Muscle of leg (tissue), 16 donors: Measurements from ENCODE around the gene CD84. TPM values are rescaled to one million over a fixed set of nuclear protein-coding genes. Genes with fewer than 3 reads are reported as not detected.
A peak's percentile ranks its signal among the peaks of the same experiment; 100 is the strongest.
"Not testable (repeated sequence)": the region's sequence is repeated elsewhere in the genome, so short reads cannot be mapped to it uniquely, and the experiment has no call there.

Experiments used
- DNase-seq: peaks from one replicate; pipeline ENCODE4 v3.0.0; 2013
- H3K27ac ChIP-seq: one replicate; pipeline ENCODE4 v1.5.1; 2013; ENCODE audit warnings: mild to moderate bottlenecking, low read length, control low read depth
- H3K27me3 ChIP-seq: one replicate; pipeline ENCODE4 v1.6.1; 2013; ENCODE audit warnings: low read length; ENCODE audit not compliant: control insufficient read depth, insufficient read depth
- H3K36me3 ChIP-seq: one replicate; pipeline ENCODE4 v1.6.1; 2013; ENCODE audit warnings: low read length; ENCODE audit not compliant: control insufficient read depth, insufficient read depth
- H3K4me1 ChIP-seq: one replicate; pipeline ENCODE4 v1.6.1; 2013; ENCODE audit warnings: low read length; ENCODE audit not compliant: control insufficient read depth, insufficient read depth
- H3K4me3 ChIP-seq: one replicate; pipeline ENCODE4 v1.5.1; 2013; ENCODE audit warnings: low read length, control low read depth
- H3K9me3 ChIP-seq: replicated peaks from 2 replicates; pipeline ENCODE4 v1.6.1; 2013; ENCODE audit warnings: low read depth, low read length; ENCODE audit not compliant: control insufficient read depth
- WGBS: methylation state at CpG from one replicate; pipeline ENCODE4 v1.1.5; 2013; ENCODE audit warnings: missing lambda C conversion rate; ENCODE audit not compliant: insufficient coverage; 5-methylcytosine and 5-hydroxymethylcytosine counted together
- long read RNA-seq, 11 donors: transcript quantifications; one replicate each; lab custom pipeline, GENCODE V29; 2026
- polyA plus RNA-seq, 8 donors: library from polyadenylated mRNA; unstranded; fragments of 120-200 nt; gene quantifications; one replicate each; pipeline versions ENCODE4 v1.2.1 to v1.2.3, GENCODE V29; 2013; ENCODE audit warnings: inconsistent platforms in 1 of 8, low replicate concordance in 1 of 8; ENCODE audit not compliant: insufficient read length in 8 of 8, insufficient read depth in 1 of 8
- total RNA-seq: library from RNA; stranded (reverse); fragments of 120-200 nt; gene quantifications from one replicate; pipeline ENCODE4 v1.2.4, GENCODE V29; 2013

The CD84 gene, protein sequence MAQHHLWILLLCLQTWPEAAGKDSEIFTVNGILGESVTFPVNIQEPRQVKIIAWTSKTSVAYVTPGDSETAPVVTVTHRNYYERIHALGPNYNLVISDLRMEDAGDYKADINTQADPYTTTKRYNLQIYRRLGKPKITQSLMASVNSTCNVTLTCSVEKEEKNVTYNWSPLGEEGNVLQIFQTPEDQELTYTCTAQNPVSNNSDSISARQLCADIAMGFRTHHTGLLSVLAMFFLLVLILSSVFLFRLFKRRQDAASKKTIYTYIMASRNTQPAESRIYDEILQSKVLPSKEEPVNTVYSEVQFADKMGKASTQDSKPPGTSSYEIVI
- 2.0 TPM for total RNA-seq
- polyA plus RNA-seq = 1 to 10 TPM in 6 of 8 donors, under 1 TPM in 2; 0.94 to 2.1 (median 1.3) TPM
- long read RNA-seq, donor 1 = 0 reads
- long read RNA-seq, donor 2 = 0 reads
- long read RNA-seq, donor 3, partial matches to known transcripts = 0 of 1 reads
- long read RNA-seq, donor 3, other reads (novel, unspliced or antisense) = 0 of 1 reads
- long read RNA-seq, donor 4, full-length matches to known transcripts = 1 of 1 reads
- long read RNA-seq, donor 4, partial matches to known transcripts = 0 of 1 reads
- long read RNA-seq, donor 4, other reads (novel, unspliced or antisense) = 0 of 1 reads
- long read RNA-seq, donor 5 = 0 reads
- long read RNA-seq, donor 6, full-length matches to known transcripts = 2 of 2 reads
- long read RNA-seq, donor 6, partial matches to known transcripts = 0 of 2 reads
- long read RNA-seq, donor 6, other reads (novel, unspliced or antisense) = 0 of 2 reads
- long read RNA-seq, donor 7 = 0 reads
- long read RNA-seq, donor 8 = 0 reads
- long read RNA-seq, donor 9 = 0 reads
- long read RNA-seq, donor 10 = 0 reads
- long read RNA-seq, donor 11 = 0 reads

DNA sequence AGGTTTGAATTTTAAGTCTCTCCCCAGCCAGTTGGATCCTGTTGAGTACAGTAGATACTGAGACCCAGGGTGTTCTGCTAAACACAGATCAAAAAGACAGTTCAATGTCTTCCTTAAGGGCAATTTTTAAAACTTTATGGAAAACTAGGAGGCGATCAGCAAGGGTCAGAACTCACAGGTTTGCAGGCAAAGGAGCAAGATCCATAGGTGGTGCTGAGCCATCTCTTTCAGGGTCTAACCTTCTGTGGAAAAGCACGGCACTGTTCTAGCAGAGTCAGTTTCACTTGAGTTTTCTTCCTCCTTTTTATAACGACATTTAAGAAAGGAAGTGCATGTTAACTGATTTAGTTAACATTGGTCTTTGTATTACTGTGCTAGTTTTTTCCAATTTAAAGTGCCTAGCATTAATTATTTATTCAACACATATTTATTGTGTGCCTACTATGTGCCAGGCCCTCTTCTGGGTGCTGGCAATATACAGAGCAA is at the start of gene CD84:
TSS of gene CD84 (minus strand) at position 281 of the 486 bp plus-strand sequence. CDS start at position 222, 59 bp downstream.
- Histone ChIP-seq H3K4me1 (no peaks in the 10 kb centered on the region), H3K27ac (no peak within 1 kb of the TSS), H3K27me3 (no peaks in the 10 kb centered on the region), H3K4me3 (peak within 1 kb of the TSS; percentile 2), H3K36me3 (no peaks in the 10 kb centered on the region), H3K9me3 (no peaks in the 10 kb centered on the region)
- WGBS = 100% methylated on average over 1 of the region's 3 CpGs
- peak; percentile 23 for DNase-seq

DNA sequence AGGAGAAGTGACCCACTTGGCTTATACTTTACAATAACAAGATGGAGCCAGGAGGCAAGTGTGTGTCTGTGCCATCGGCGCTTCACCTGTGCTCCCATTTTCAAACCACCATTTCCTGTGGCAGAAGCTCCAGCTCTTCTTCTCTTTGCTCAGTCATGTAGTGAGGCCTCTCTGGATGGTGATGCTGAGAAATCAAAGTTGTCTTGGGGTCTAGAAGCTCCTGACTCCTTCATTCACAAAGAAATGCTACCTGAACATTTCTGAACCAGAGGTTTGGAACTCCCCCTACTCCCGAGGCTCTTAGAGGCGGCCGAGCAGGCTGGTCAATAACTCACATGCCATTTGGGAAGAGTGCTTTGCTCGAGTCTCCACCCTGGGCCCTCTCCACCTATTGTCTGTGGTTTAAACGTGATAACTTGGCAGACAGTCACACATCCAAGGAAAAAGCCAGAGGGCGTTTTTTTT is 49.5 kb upstream of the CD84 start:
- H3K4me1 ChIP-seq = peaks cover 8% of the 10 kb centered on the region
- whole genome bisulfite sequencing = 59% methylated on average over 4 of the region's 8 CpGs
- H3K27ac ChIP-seq = no peak overlapping the region
- no peaks in the 10 kb centered on the region for H3K9me3 ChIP-seq
- H3K36me3 ChIP-seq = no peaks in the 10 kb centered on the region
- no peak for DNase-seq
- no peaks in the 10 kb centered on the region for H3K27me3 ChIP-seq
- no peak overlapping the region for H3K4me3 ChIP-seq

DNA sequence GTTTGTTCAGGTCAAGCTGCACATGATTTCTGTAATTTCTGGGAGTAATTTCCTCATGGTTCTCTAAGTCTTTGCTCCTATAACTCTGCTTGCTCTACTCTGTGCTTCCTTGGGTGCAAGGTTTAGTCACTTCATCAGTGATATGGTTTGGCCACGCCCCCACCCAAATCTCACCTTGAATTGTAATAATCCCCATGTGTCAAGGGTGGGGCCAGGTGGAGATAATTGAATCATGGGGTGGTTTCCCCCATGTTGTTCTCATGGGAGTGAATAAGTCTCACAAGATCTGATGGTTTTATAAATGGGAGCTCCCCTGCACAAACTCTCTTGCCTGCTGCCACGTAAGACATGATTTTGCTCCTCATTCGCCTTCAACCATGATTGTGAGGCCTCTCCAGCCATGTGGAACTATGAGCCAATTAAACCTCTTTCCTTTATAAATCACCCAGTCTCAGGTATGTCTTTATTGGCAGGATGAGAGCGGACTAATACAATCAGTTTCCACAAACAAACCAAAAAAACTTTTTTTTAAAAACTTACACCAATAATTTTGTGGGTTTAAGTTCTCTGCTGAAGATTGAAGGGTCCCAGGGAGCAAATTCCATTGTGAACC is 48.5 kb upstream of the CD84 start:
- WGBS = no CpG with 5 or more reads among the region's 4 CpGs
- not testable (repeated sequence) for DNase-seq

DNA sequence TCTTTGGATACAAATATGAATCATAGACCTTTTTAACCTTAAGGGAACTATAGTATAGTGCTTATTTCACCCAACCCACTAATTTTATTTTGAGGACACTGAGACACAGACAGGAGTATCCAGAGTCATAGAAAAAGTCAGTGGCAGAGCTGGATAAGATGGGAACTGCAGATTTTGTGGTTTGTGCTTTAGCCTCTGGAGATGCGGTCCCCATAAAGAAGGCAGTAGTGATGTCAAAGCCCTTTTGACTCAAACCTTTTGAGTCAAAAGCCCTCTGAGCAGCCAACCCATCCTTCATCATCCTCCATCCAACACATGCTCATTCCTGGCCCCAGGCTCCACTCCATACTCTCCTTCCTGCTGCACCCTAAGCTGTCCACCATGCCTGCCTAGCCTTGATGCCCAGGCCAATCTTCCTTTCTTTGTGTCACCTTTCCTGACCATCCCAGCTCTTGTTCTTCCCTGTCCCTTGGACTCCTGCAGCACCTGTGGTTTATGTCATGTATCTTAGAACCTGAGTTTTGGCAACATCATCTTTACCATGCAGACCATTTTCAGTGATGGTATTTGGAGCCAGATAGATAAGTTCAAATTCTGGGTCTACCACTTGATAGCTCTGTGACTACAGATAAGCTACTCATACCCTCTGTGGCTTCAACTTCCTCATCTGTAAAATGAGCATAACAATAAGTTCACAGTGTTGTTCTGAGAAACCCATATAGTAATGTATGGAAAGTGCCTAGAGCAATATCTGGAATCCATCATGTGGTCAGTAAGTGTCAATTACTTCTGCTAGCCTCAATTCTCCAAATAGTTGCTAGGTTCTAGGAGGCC is 47.4 kb upstream of the CD84 start:
- H3K36me3 ChIP-seq = no peaks in the 10 kb centered on the region
- no peak overlapping the region for H3K27ac ChIP-seq
- H3K4me1 ChIP-seq = peaks cover 8% of the 10 kb centered on the region
- 50% methylated on average over 1 of the region's 1 CpG for WGBS
- H3K4me3 ChIP-seq = no peak overlapping the region
- H3K27me3 ChIP-seq = no peaks in the 10 kb centered on the region
- no peaks in the 10 kb centered on the region for H3K9me3 ChIP-seq
- DNase-seq = no peak

More for the DNA sequence above, 48.5 kb upstream of the CD84 start:
- H3K36me3 ChIP-seq, H3K27me3 ChIP-seq, H3K4me1 ChIP-seq, H3K4me3 ChIP-seq, H3K27ac ChIP-seq, H3K9me3 ChIP-seq: not testable (repeated sequence)

DNA sequence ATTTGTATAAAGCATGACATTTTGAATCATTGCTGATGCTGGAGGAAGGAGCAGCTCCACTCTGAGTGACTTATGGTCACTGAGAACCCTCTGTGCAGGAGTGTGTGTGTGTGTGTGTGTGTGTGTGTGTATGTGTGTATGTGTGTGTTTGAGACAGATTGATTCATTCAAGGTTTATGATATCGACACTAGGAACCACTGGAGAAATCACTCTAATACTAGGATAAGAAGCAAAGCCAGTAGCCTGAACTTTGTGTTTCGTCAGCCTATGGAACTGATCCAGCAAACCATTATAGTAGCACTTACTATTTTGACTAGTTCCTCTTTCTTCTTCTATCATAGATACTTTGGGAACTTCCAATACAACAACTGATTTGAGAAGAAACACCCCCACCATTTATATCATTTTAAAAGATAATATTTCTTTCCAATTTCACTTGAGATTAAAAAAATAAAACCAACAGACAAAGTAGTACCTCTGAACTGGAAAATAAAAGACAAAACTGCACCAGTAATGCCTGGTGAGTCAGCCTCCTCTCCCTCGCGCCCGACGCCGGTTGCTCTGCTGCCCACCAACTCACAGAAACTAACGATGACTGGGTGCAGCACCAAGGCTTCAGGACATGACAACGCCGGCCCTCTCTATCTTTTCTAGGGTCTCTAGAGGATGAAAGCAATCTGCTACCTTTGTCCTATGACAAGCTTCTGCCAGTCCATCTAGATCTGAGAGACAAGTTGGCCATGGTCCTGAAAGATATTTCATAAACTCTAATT is 46.6 kb upstream of the CD84 start:
- peaks cover 8% of the 10 kb centered on the region for H3K4me1 ChIP-seq
- no peak overlapping the region for H3K27ac ChIP-seq
- H3K9me3 ChIP-seq = no peaks in the 10 kb centered on the region
- H3K27me3 ChIP-seq = no peaks in the 10 kb centered on the region
- no CpG with 5 or more reads among the region's 10 CpGs for WGBS
- H3K4me3 ChIP-seq = no peak overlapping the region
- peak; percentile 43 for DNase-seq
- H3K36me3 ChIP-seq = no peaks in the 10 kb centered on the region

DNA sequence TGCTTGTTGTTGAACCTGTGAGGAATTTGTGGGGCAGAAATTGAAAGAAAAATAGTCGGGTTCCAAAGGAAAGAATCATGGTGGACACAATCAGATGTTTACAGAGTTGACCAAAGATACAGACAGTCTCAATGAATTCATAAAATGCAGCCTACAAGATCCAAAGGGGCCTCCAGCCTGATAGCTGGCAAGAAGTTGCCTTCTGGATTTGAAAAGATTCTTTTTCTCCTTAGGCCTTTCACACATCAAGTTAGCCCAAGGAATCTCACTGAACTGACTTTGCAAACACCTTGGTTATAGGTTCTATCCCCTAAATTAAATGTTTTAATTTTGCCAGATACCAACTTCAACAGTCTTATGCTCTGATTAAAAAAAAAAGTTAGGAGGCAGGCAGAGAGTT is 46.0 kb upstream of the CD84 start:
- Histone ChIP-seq H3K9me3 (no peaks in the 10 kb centered on the region), H3K4me3 (no peak overlapping the region), H3K27me3 (no peaks in the 10 kb centered on the region), H3K4me1 (peaks cover 8% of the 10 kb centered on the region), H3K27ac (no peak overlapping the region), H3K36me3 (no peaks in the 10 kb centered on the region)
- no peak for DNase-seq
- WGBS = 67% methylated on average over 1 of the region's 1 CpG

DNA sequence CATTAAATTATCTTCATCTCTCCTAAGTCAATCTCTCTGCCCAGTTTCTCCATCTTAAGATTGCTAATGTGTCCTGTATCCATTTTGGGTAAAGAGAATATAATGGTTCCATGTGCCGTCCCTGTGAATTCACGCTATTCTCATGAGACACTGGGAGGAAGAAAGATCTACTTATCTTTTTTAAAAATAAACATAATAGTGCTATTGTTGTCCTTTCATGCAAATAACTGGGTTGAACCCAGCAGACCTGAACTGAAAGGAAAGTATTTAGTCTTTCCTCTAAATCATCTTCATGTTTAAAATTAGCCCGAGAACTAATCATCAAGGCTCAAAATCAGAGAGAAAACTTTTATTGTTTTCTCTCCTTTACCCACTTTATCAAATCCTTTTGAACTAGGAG is 45.2 kb upstream of the CD84 start:
- WGBS = no CpG with 5 or more reads among the region's 3 CpGs
- Histone ChIP-seq H3K36me3 (no peaks in the 10 kb centered on the region), H3K27ac (no peak overlapping the region), H3K4me1 (peaks cover 3% of the 10 kb centered on the region), H3K27me3 (no peaks in the 10 kb centered on the region), H3K9me3 (no peaks in the 10 kb centered on the region), H3K4me3 (no peak overlapping the region)
- no peak for DNase-seq

DNA sequence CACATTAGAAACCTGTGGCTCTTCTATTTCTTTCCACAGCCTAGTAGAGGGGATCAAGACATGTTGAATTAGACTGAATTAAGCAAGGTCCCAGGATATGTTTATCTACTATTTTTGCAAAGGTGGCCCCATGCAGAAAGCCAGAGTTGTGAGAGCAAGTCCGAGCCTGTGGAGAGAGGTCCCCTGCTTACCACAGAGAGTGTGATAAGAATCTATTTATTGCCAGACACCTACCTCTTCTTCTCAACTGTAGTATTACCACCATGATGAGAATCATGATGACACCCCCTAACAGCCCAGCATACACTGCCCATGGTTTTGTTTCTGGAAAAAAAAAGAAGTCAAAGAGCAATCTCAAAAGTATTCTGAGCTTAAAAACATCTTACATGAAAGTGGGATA is 44.6 kb upstream of the CD84 start:
- DNase-seq = no peak
- WGBS = no CpG with 5 or more reads among the region's 1 CpG
- H3K4me1 ChIP-seq = no peaks in the 10 kb centered on the region
- H3K4me3 ChIP-seq = no peak overlapping the region
- no peaks in the 10 kb centered on the region for H3K27me3 ChIP-seq
- no peaks in the 10 kb centered on the region for H3K9me3 ChIP-seq
- no peak overlapping the region for H3K27ac ChIP-seq
- no peaks in the 10 kb centered on the region for H3K36me3 ChIP-seq

DNA sequence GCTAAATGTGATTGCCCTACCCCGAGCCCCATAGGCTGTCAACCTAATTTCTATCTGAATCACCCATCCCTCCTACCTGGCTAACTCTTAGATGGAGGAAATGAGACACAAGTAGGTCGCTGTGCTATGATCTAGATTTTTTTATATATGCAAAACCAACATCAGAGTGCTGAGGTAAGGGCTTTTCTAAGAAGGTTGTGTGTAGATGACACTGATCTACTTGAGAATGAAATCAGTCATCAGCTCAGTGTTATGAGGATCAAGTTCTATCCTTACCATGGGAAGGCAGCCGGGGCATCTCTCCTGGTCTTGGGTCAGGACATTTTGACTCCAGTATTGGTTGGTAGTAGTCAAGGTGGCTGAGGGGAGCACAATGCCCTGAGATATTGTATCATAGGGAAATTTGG is 43.9 kb upstream of the CD84 start:
- Histone ChIP-seq H3K27ac (no peak overlapping the region), H3K4me1 (no peaks in the 10 kb centered on the region), H3K4me3 (no peak overlapping the region), H3K27me3 (no peaks in the 10 kb centered on the region), H3K9me3 (no peaks in the 10 kb centered on the region), H3K36me3 (no peaks in the 10 kb centered on the region)
- 100% methylated on average over 1 of the region's 3 CpGs for WGBS
- DNase-seq = no peak
